PC-9 (cell line): ENCODE results near the gene AKAP7. TPM values are rescaled to one million over a fixed set of nuclear protein-coding genes. Genes with fewer than 3 reads are reported as not detected.

Source experiments
- BruUV-seq: library from RNA; stranded (reverse); fragments of 400-500 nt; replicated peaks from 2 replicates; lab custom pipeline; 2021; lab: Mats Ljungman, UMichigan
- CTCF ChIA-PET: fragments of 300-600 bp; sonication (Branson Sonifier 250); formaldehyde crosslinking; loops from one replicate; lab custom pipeline; 2022; ENCODE audit warnings: antibody characterized with exemption; lab: Charles Lee
- POLR2A ChIA-PET: fragments of 300-600 bp; sonication (Branson Sonifier 250); formaldehyde crosslinking; loops from one replicate; lab custom pipeline; 2022; ENCODE audit warnings: antibody characterized with exemption; ENCODE audit not compliant: unreplicated experiment; lab: Charles Lee
- DNase-seq, 2 experiments: peaks; one replicate each; pipeline versions ENCODE4 v3.0.0 to v3.0.0-alpha.2; 2015 to 2022; ENCODE audit warnings: mixed read lengths in 1 of 2
- H2AFZ ChIP-seq: fragments of 200-600 bp; sonication (generic); 2 replicates; pipeline ENCODE4 v1.8.1; 2017; ENCODE audit warnings: antibody characterized with exemption
- H3F3A ChIP-seq: fragments of 200-600 bp; sonication (generic); 2 replicates; pipeline ENCODE4 v1.8.1; 2017; ENCODE audit warnings: antibody characterized with exemption, mild to moderate bottlenecking, low read depth; ENCODE audit not compliant: insufficient read depth
- H3K27ac ChIP-seq: fragments of 200-600 bp; sonication (generic); 2 replicates; pipeline ENCODE4 v1.6.1; 2016; ENCODE audit warnings: mixed run types
- H3K27me3 ChIP-seq: fragments of 200-600 bp; sonication (generic); 2 replicates; pipeline ENCODE4 v1.6.1; 2016; ENCODE audit warnings: low read depth, mixed run types; ENCODE audit not compliant: insufficient read depth
- H3K36me3 ChIP-seq: fragments of 200-600 bp; sonication (generic); 2 replicates; pipeline ENCODE4 v1.6.1; 2016; ENCODE audit warnings: low read depth, mixed run types
- H3K4me1 ChIP-seq: fragments of 200-600 bp; sonication (generic); replicated peaks from 2 replicates; pipeline ENCODE4 v1.6.1; 2016; ENCODE audit warnings: mixed run types; ENCODE audit not compliant: insufficient read depth
- H3K4me2 ChIP-seq: fragments of 200-600 bp; sonication (generic); 2 replicates; pipeline ENCODE4 v1.6.1; 2017; ENCODE audit warnings: mixed run types
- H3K4me3 ChIP-seq: fragments of 200-600 bp; sonication (generic); 2 replicates; pipeline ENCODE4 v1.6.1; 2016; ENCODE audit warnings: mixed run types
- H3K79me2 ChIP-seq: fragments of 200-600 bp; sonication (generic); 2 replicates; pipeline ENCODE4 v1.6.1; 2017; ENCODE audit warnings: low read depth, mixed run types
- H3K9me2 ChIP-seq: fragments of 200-600 bp; sonication (generic); 2 replicates; pipeline ENCODE4 v1.8.1; 2017; ENCODE audit warnings: mild to moderate bottlenecking; ENCODE audit not compliant: insufficient read depth
- H3K9me3 ChIP-seq: fragments of 200-600 bp; sonication (generic); 2 replicates; pipeline ENCODE4 v1.8.1; 2016; ENCODE audit warnings: low read depth; ENCODE audit not compliant: insufficient read depth
- H4K20me1 ChIP-seq: fragments of 200-600 bp; sonication (generic); 2 replicates; pipeline ENCODE4 v1.8.1; 2017; ENCODE audit not compliant: insufficient read depth
- EZH2 ChIP-seq: fragments of 200-600 bp; sonication (generic); IDR thresholded peaks from 2 replicates; pipeline ENCODE4 v1.8.0; 2017; ENCODE audit warnings: antibody characterized with exemption, low read depth
- intact Hi-C: fragments of 100-400 bp; cut with micrococcal nuclease; formaldehyde crosslinking; loops from one replicate; pipeline ENCODE4 v1.10.0; 2022; ENCODE audit not compliant: unreplicated experiment
- total RNA-seq: library from RNA; stranded (reverse); gene quantifications from 2 replicates; pipeline ENCODE4 v1.2.3, GENCODE V29; 2021
- TF ChIP-seq, protein P1 (sequence below): fragments of 200-600 bp; sonication (generic); conservative IDR thresholded peaks from 2 replicates; pipeline ENCODE4 v1.6.1; 2017; ENCODE audit warnings: mixed run types, antibody characterized with exemption, mild to moderate bottlenecking, moderate library complexity

The AKAP7 gene
- total RNA-seq, 1 experiment from 2014 or later, result 3.8 TPM

GRCh38 chr6:131115651-131116050, 19.6 kb upstream of the AKAP7 start:
- intact Hi-C loops, result loop anchor here (1.0 to 5.0 kb wide), 3 partner anchors 230 to 423 kb away; no protein-coding TSS in a partner anchor
- no peaks in the 10 kb centered on the region for H3K9me3 ChIP-seq
- H3K36me3 ChIP-seq, result no peaks in the 10 kb centered on the region
- H3K4me2 ChIP-seq, result no peak overlapping the region
- no peaks in the 10 kb centered on the region for H3K9me2 ChIP-seq
- POLR2A ChIA-PET, result no interaction called here
- H3K27me3 ChIP-seq, result no peaks in the 10 kb centered on the region
- no peak for TF ChIP-seq EZH2
- TF ChIP-seq, protein P1, sequence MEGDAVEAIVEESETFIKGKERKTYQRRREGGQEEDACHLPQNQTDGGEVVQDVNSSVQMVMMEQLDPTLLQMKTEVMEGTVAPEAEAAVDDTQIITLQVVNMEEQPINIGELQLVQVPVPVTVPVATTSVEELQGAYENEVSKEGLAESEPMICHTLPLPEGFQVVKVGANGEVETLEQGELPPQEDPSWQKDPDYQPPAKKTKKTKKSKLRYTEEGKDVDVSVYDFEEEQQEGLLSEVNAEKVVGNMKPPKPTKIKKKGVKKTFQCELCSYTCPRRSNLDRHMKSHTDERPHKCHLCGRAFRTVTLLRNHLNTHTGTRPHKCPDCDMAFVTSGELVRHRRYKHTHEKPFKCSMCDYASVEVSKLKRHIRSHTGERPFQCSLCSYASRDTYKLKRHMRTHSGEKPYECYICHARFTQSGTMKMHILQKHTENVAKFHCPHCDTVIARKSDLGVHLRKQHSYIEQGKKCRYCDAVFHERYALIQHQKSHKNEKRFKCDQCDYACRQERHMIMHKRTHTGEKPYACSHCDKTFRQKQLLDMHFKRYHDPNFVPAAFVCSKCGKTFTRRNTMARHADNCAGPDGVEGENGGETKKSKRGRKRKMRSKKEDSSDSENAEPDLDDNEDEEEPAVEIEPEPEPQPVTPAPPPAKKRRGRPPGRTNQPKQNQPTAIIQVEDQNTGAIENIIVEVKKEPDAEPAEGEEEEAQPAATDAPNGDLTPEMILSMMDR, result no peak
- H3K79me2 ChIP-seq, result no peaks in the 10 kb centered on the region
- H3F3A ChIP-seq, result no peaks in the 10 kb centered on the region
- H3K27ac ChIP-seq, result no peak overlapping the region
- no peak overlapping the region for H3K4me3 ChIP-seq
- BruUV-seq, result no TSS peak
- no peak for DNase-seq
- CTCF ChIA-PET, result no interaction called here
- H4K20me1 ChIP-seq, result no peaks in the 10 kb centered on the region
- no peaks in the 10 kb centered on the region for H3K4me1 ChIP-seq
- H2AFZ ChIP-seq, result 0 out of 2 replicates have a peak overlapping the region, but pooled peaks have one; percentile 18

DNA sequence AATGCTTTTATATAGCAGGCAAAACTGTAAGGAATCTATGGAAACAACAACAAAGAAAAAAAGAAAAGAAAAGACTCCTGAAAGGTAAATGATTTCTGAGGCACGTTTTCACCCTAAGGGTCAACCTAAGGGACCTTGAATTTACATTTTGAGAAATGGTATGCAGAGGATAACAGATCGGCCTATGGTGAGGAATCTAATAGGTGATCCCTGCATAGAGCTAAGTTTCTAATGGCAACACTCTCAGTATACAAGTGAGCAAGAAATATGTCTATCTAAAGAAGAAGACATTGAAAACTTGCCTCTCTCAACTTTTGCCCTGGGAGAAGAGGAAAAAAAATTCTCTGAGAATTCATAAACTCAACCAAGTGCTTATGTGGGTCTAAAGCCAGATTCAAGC, 18.9 kb upstream of the AKAP7 start:
- BruUV-seq, result no TSS peak
- Histone ChIP-seq H3K27ac (no peak overlapping the region), H3K9me3 (no peaks in the 10 kb centered on the region), H2AFZ (no peak overlapping the region), H3K36me3 (no peaks in the 10 kb centered on the region), H3K4me3 (no peak overlapping the region), H3K9me2 (no peaks in the 10 kb centered on the region), H3K79me2 (no peaks in the 10 kb centered on the region), H3F3A (no peaks in the 10 kb centered on the region), H3K4me2 (no peak overlapping the region), H4K20me1 (no peaks in the 10 kb centered on the region), H3K4me1 (no peaks in the 10 kb centered on the region), H3K27me3 (no peaks in the 10 kb centered on the region)
- CTCF ChIA-PET, result interaction anchor here (0.6 to 1.1 kb wide), 3 partner anchors 231 to 822 kb away, joined by 4 to 5 read pairs (median 4); no protein-coding TSS in a partner anchor
- TF ChIP-seq, protein P1, result no peak
- no peak for DNase-seq
- intact Hi-C loops, result loop anchor here (1.0 to 5.0 kb wide), 3 partner anchors 231 to 424 kb away; no protein-coding TSS in a partner anchor
- POLR2A ChIA-PET, result interaction anchor here (0.6 kb wide), 1 partner anchor 232 kb away, joined by 5 read pairs; no protein-coding TSS in a partner anchor

DNA sequence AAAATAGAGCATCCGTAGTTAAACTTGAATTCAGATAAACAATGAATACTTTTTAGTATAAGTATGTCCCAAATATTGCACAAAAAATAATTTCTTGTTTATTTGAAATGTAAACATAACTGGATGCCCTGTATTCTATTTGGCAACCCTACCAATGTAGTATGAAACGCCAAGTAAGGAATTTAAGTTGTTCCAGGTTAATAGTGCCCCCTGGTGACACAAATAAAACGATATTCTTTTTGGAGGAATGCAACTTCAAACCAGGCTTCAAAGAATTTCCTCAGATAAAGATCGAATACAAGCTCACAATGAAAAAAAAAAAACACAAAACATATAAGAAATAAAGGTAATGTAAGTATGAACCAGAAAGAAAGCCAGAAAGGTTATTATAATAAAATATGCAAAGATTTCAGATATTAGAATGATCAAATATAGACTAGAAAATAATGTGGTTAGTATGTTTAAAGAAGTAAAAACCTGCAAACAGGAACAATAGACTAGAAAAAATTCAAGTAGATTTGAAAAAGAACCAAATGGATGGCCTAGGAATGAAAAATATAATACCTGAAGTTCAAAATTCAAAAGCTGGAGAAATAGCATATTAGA, 18.4 kb upstream of the AKAP7 start:
- Histone ChIP-seq H3K27ac (no peak overlapping the region), H3K4me1 (no peaks in the 10 kb centered on the region), H4K20me1 (no peaks in the 10 kb centered on the region), H3K27me3 (no peaks in the 10 kb centered on the region), H3K9me3 (no peaks in the 10 kb centered on the region), H3K4me3 (no peak overlapping the region), H3K9me2 (no peaks in the 10 kb centered on the region), H3K4me2 (no peak overlapping the region), H3K36me3 (no peaks in the 10 kb centered on the region), H2AFZ (no peak overlapping the region), H3K79me2 (no peaks in the 10 kb centered on the region), H3F3A (no peaks in the 10 kb centered on the region)
- intact Hi-C loops, result loop anchor here (1.0 to 5.0 kb wide), 3 partner anchors 232 to 425 kb away; no protein-coding TSS in a partner anchor
- POLR2A ChIA-PET, result interaction anchor here (0.6 kb wide), 2 partner anchors 217 to 233 kb away, joined by 3 to 5 read pairs; no protein-coding TSS in a partner anchor
- BruUV-seq, result no TSS peak
- DNase-seq, result peak in 1 of 2 experiments; percentile 52
- no peak for TF ChIP-seq EZH2
- TF ChIP-seq, protein P1, result peak; percentile 90
- CTCF ChIA-PET, result interaction anchor here (0.6 to 1.1 kb wide), 4 partner anchors 62 to 823 kb away, joined by 3 to 5 read pairs (median 4); no protein-coding TSS in a partner anchor
